HG03342 (cell line): Measurements from ENCODE around the gene NUP107.

Source experiments
- ATAC-seq: cut with Tn5 transposase; IDR thresholded peaks from one replicate; pipeline ENCODE4 v1.9.1; 2021; ENCODE audit warnings: mild to moderate bottlenecking, moderate library complexity; ENCODE audit not compliant: unreplicated experiment

NUP107 gene

GRCh38 chr12:68771223-68771925 is 84.6 kb downstream of the NUP107 start:
- no peak for ATAC-seq

- ATAC-seq: peak; percentile 53
Observed at GRCh38 chr12:68772714-68773113, 85.9 kb downstream of the NUP107 start.

- no peak for ATAC-seq
Observed at GRCh38 chr12:68773582-68773981, 86.8 kb downstream of the NUP107 start.

- ATAC-seq: no peak
Observed at GRCh38 chr12:68775121-68775630, 88.4 kb downstream of the NUP107 start.

- ATAC-seq: no peak
Observed at GRCh38 chr12:68776976-68777610, 90.3 kb downstream of the NUP107 start.

- ATAC-seq: no peak
Observed at GRCh38 chr12:68779280-68779679, 92.5 kb downstream of the NUP107 start.

- ATAC-seq: no peak
Observed at GRCh38 chr12:68780731-68781130, 94.0 kb downstream of the NUP107 start.

GRCh38 chr12:68781728-68782127 is 95.0 kb downstream of the NUP107 start:
- ATAC-seq: no peak

- ATAC-seq: no peak
Observed at GRCh38 chr12:68784015-68784414, 97.2 kb downstream of the NUP107 start.

- ATAC-seq: no peak
Observed at GRCh38 chr12:68785358-68785757, 98.6 kb downstream of the NUP107 start.

GRCh38 chr12:68785823-68786222 is 99.0 kb downstream of the NUP107 start:
- no peak for ATAC-seq

GRCh38 chr12:68786929-68787328 is 100.2 kb downstream of the NUP107 start:
- ATAC-seq: no peak

- ATAC-seq: no peak
Observed at GRCh38 chr12:68788554-68789143, 101.9 kb downstream of the NUP107 start.

- no peak for ATAC-seq
Observed at GRCh38 chr12:68789144-68789878, 102.5 kb downstream of the NUP107 start.

- ATAC-seq: no peak
Observed at GRCh38 chr12:68790081-68790951, 103.5 kb downstream of the NUP107 start.

GRCh38 chr12:68790952-68791234 is 104.1 kb downstream of the NUP107 start:
- no peak for ATAC-seq

- no peak for ATAC-seq
Observed at GRCh38 chr12:68791897-68792481, 105.2 kb downstream of the NUP107 start.

GRCh38 chr12:68792952-68793351 is 106.2 kb downstream of the NUP107 start:
- peak; percentile 98 for ATAC-seq

GRCh38 chr12:68793436-68793835 is 106.7 kb downstream of the NUP107 start:
- ATAC-seq: no peak

GRCh38 chr12:68793975-68794652 is 107.3 kb downstream of the NUP107 start:
- ATAC-seq: no peak
